Airway epithelial cell (primary cell): Measurements from ENCODE around the gene ACSL3. TPM values are rescaled to one million over a fixed set of nuclear protein-coding genes. Genes with fewer than 3 reads are reported as not detected.

Experiments
- total RNA-seq: library from RNA; depleted of rRNA; stranded (reverse); fragments of >200 nt; gene quantifications from 2 replicates; pipeline ENCODE4 v1.2.3, GENCODE V29; 2015

Gene ACSL3
- total RNA-seq: 138 TPM in 2 replicates

DNA sequence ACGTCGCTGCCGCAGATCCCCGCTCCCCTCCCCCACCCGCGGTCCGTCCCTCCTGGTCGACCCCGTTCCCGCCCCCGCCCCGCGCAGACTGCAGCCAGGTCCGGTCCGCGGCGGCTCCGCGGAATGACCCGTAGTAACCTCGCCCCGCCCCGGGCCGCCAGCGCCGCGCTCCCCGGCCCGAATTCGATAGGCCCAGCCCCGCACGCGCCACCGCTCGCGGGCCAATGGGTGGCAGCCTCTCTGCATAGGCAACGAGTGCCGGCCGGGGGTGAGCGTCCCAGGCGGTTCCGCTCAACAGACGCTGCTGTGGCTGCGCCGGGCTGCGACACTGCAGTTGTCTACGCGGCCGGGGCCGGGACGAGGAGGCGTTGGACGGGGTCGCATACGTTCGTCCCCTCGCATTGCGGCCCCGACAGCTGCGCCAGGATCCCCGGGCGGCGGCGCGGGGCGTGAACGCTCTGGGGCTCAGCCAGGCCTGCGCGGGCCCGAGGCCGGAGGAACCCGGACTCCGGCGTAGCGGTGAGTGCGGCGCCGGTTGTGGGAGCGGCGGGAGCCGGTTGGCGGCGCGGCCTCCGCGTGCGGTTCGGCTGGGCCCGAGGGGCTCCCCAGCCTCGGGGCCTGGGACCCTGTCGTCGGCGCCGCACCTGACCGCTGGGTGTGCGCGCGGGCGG lies at the start of gene ACSL3:
ACSL3 (plus strand) TSS at position 297 of the 671 bp plus-strand sequence. CDS start 47,737 bp downstream, outside the sequence.

Other genes with a start within 250 kb of the ACSL3 start
- 27.0 and 32.3 TPM in 2 replicates for gene FARSB, start 204.9 kb upstream of the ACSL3 start, total RNA-seq
- gene MOGAT1, start 189.4 kb upstream of the ACSL3 start, total RNA-seq: not detected in 2 replicates
- gene KCNE4, start 191.2 kb downstream of the ACSL3 start, total RNA-seq: 0.35 TPM in 1 of 2 replicates, not detected in the other